Subcutaneous adipose tissue (tissue), 4 donors: Measurements from ENCODE around the gene NIPA2. TPM values are rescaled to one million over a fixed set of nuclear protein-coding genes. Genes with fewer than 3 reads are reported as not detected.

Experiments used
- CTCF ChIP-seq: fragments of 450-650 bp; IDR thresholded peaks from one replicate; pipeline ENCODE4 v1.5.1; 2016; ENCODE audit warnings: low read depth, mild to moderate bottlenecking, control low read depth, antibody characterized with exemption, moderate library complexity
- total RNA-seq, 4 donors: library from RNA; depleted of rRNA; stranded (reverse); fragments of >200 nt; gene quantifications; one replicate each; pipeline ENCODE4 v1.1.0, GENCODE V29; 2016

The NIPA2 gene
- total RNA-seq, 4 donors from 2014 or later = 38.8 to 55.4 (median 40.5) TPM

GRCh38 chr15:22845289-22845900 lies 6.9 kb downstream of the NIPA2 start:
- no peak for TF ChIP-seq CTCF

- no peak for TF ChIP-seq CTCF
Observed at GRCh38 chr15:22846073-22846472, 7.6 kb downstream of the NIPA2 start.

- no peak for TF ChIP-seq CTCF
Observed at GRCh38 chr15:22850055-22850454, 11.6 kb downstream of the NIPA2 start.

- no peak for TF ChIP-seq CTCF
Observed at GRCh38 chr15:22851513-22851912, 13.0 kb downstream of the NIPA2 start.

- TF ChIP-seq CTCF = no peak
Observed at GRCh38 chr15:22855791-22856190, 17.3 kb downstream of the NIPA2 start.

- TF ChIP-seq CTCF = no peak
Observed at GRCh38 chr15:22856659-22857058, 18.2 kb downstream of the NIPA2 start.

- TF ChIP-seq CTCF = no peak
Observed at GRCh38 chr15:22861161-22861560, 22.7 kb downstream of the NIPA2 start.
